Testis (tissue), 2 donors: ENCODE results near the gene DPP10.

Experiments used
- POLR2A ChIP-seq: fragments of 450-650 bp; IDR thresholded peaks from one replicate; pipeline ENCODE4 v1.6.1; 2017; ENCODE audit warnings: antibody characterized with exemption, mild to moderate bottlenecking, moderate library complexity
- TF ChIP-seq, protein P1 (sequence below), 3 experiments: fragments of 450-650 bp in 2 of 3; fragments of 200-600 bp in 1 of 3; sonication (generic) in 1 of 3; IDR thresholded peaks; one replicate each; pipeline ENCODE4 v1.5.1; 2016 to 2019; ENCODE audit warnings: antibody characterized with exemption in 3 of 3, mild to moderate bottlenecking in 2 of 3, moderate library complexity in 1 of 3

DNA sequence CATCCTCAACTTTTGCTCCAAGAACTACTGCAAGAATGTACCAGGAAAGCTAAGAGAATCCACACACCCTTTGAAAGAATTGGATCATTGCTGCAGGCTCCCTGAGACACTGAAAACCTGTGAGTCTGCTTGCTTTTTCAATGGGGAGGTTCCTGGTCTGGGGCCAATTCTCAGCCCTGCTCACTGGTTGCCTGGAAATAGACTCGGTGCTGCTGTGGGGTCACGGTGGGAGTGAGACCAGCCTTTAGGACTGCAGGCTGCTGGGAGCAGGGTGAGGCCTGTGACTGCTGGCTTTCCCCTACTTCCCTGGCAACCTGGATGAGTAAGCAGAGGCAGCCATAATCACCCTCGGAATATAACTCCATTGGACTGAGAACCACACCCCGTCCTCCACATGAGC is 569.3 kb downstream of the DPP10 start:
- TF ChIP-seq, protein P1, sequence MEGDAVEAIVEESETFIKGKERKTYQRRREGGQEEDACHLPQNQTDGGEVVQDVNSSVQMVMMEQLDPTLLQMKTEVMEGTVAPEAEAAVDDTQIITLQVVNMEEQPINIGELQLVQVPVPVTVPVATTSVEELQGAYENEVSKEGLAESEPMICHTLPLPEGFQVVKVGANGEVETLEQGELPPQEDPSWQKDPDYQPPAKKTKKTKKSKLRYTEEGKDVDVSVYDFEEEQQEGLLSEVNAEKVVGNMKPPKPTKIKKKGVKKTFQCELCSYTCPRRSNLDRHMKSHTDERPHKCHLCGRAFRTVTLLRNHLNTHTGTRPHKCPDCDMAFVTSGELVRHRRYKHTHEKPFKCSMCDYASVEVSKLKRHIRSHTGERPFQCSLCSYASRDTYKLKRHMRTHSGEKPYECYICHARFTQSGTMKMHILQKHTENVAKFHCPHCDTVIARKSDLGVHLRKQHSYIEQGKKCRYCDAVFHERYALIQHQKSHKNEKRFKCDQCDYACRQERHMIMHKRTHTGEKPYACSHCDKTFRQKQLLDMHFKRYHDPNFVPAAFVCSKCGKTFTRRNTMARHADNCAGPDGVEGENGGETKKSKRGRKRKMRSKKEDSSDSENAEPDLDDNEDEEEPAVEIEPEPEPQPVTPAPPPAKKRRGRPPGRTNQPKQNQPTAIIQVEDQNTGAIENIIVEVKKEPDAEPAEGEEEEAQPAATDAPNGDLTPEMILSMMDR (IDR thresholded peaks at IDR 0.05) = no peak
- no peak for TF ChIP-seq POLR2A
